A549 (cell line): ENCODE results near the gene TMED9. TPM values are rescaled to one million over a fixed set of nuclear protein-coding genes. Genes with fewer than 3 reads are reported as not detected.
A peak's percentile ranks its signal among the peaks of the same experiment; 100 is the strongest.

Experiments
- ATAC-seq, 2 experiments: fragments of 200-7000 bp in 1 of 2; fragments of >200 bp in 1 of 2; cut with Nextera tagmentation in 1 of 2; cut with Tn5 transposase in 1 of 2; 3 replicates each; pipeline versions ENCODE4 v1.8.0 to v1.9.1; 2018 to 2020; ENCODE audit warnings: mild to moderate bottlenecking in 1 of 2, moderate library complexity in 1 of 2
- CTCF ChIA-PET: fragments of 300-600 bp; sonication (Branson Sonifier 250); formaldehyde crosslinking; extraction: SDS; loops from one replicate; lab custom pipeline; 2021; ENCODE audit warnings: antibody characterized with exemption, inconsistent platforms; lab: Yijun Ruan, JAX
- POLR2A ChIA-PET: fragments of 350-600 bp; formaldehyde crosslinking; extraction: SDS; loops from one replicate; lab custom pipeline; 2021; ENCODE audit warnings: antibody characterized with exemption, inconsistent platforms; lab: Yijun Ruan, JAX
- DNase-seq, 2 experiments: peaks; one replicate each; pipeline versions ENCODE4 v3.0.0 to v3.0.0-alpha.2; 2011 to 2016; ENCODE audit warnings: low read depth in 1 of 2, low spot score in 1 of 2
- FAIRE-seq: peaks from 2 replicates; lab custom pipeline; 2011; peaks lifted over from hg19 to GRCh38; lab: Jason Lieb, UNC
- H3K27ac ChIP-seq, 2 experiments: fragments of >200 bp; sonication (Bioruptor Twin); formaldehyde crosslinking; 3 replicates each; pipeline ENCODE4 v1.5.1; 2016 to 2017
- H3K4me1 ChIP-seq: fragments of >200 bp; sonication (Bioruptor Twin); formaldehyde crosslinking; 3 replicates; pipeline ENCODE4 v1.6.1; 2016
- H3K4me2 ChIP-seq: fragments of >200 bp; sonication (Bioruptor Twin); formaldehyde crosslinking; 3 replicates; pipeline ENCODE4 v1.6.1; 2016
- H3K4me3 ChIP-seq: fragments of >200 bp; sonication (Bioruptor Twin); formaldehyde crosslinking; 3 replicates; pipeline ENCODE4 v1.5.1; 2016
- H3K9me3 ChIP-seq: fragments of >200 bp; sonication (Bioruptor Twin); formaldehyde crosslinking; 3 replicates; pipeline ENCODE4 v1.6.1; 2016
- CHD4 ChIP-seq: fragments of 200-600 bp; sonication (generic); IDR thresholded peaks from 2 replicates; pipeline ENCODE4 v1.6.1; 2016; ENCODE audit warnings: antibody characterized with exemption, mild to moderate bottlenecking, borderline replicate concordance
- CTCF ChIP-seq: fragments of >200 bp; sonication (Bioruptor Twin); formaldehyde crosslinking; IDR thresholded peaks from 3 replicates; pipeline ENCODE4 v1.5.1; 2016
- EHF ChIP-seq: fragments of 250-450 bp; sonication (Bioruptor Pico); IDR thresholded peaks from 2 replicates; pipeline ENCODE4 v1.5.0; 2020; ENCODE audit warnings: mild to moderate bottlenecking
- ELK1 ChIP-seq: fragments of 150-350 bp; IDR thresholded peaks from 2 replicates; pipeline ENCODE4 v1.6.1; 2014; ENCODE audit warnings: low read depth, mild to moderate bottlenecking, low read length
- EP300 ChIP-seq, 2 experiments: fragments of >200 bp; sonication (Bioruptor Twin); formaldehyde crosslinking; IDR thresholded peaks; 2 replicates in 1 of 2; 3 replicates in 1 of 2; pipeline ENCODE4 v1.6.1; 2016 to 2017
- FOSL2 ChIP-seq, 2 experiments: fragments of 450-650 bp in 1 of 2; fragments of >200 bp in 1 of 2; sonication (Bioruptor Twin) in 1 of 2; formaldehyde crosslinking; IDR thresholded peaks; 2 replicates each; pipeline versions ENCODE4 v1.5.0 to v1.6.1; 2016 to 2020; ENCODE audit warnings: mild to moderate bottlenecking in 1 of 2, moderate library complexity in 1 of 2
- HEYL ChIP-seq: fragments of 250-450 bp; sonication (Bioruptor Pico); IDR thresholded peaks from 2 replicates; pipeline ENCODE4 v1.8.0; 2021; ENCODE audit warnings: mild to moderate bottlenecking, moderate library complexity
- HOXB5 ChIP-seq: fragments of 250-450 bp; sonication (Bioruptor Pico); IDR thresholded peaks from 2 replicates; pipeline ENCODE4 v1.5.0; 2020; ENCODE audit warnings: mild to moderate bottlenecking, moderate library complexity
- JUNB ChIP-seq: fragments of >200 bp; sonication (Bioruptor Twin); formaldehyde crosslinking; IDR thresholded peaks from 2 replicates; pipeline ENCODE4 v1.6.1; 2016
- KDM1A ChIP-seq: fragments of 200-600 bp; sonication (generic); IDR thresholded peaks from 2 replicates; pipeline ENCODE4 v1.6.1; 2016; ENCODE audit warnings: low read depth, mild to moderate bottlenecking
- NPAS2 ChIP-seq: fragments of 250-450 bp; sonication (Bioruptor Pico); IDR thresholded peaks from 2 replicates; pipeline ENCODE4 v1.8.0; 2022; ENCODE audit warnings: mild to moderate bottlenecking, moderate library complexity, borderline replicate concordance
- NR3C1 ChIP-seq: fragments of >200 bp; sonication (Bioruptor Twin); formaldehyde crosslinking; IDR thresholded peaks from 3 replicates; pipeline ENCODE4 v1.6.1; 2017
- PHF8 ChIP-seq: fragments of 200-600 bp; sonication (generic); IDR thresholded peaks from 2 replicates; pipeline ENCODE4 v1.6.1; 2016; ENCODE audit warnings: low read depth, mild to moderate bottlenecking, antibody characterized with exemption, moderate library complexity, borderline replicate concordance
- RAD21 ChIP-seq, 2 experiments: fragments of >200 bp in 1 of 2; sonication (Bioruptor Twin) in 1 of 2; formaldehyde crosslinking in 1 of 2; IDR thresholded peaks in 1 of 2; conservative IDR thresholded peaks in 1 of 2; 2 replicates in 1 of 2; 3 replicates in 1 of 2; pipeline ENCODE4 v1.6.1; 2012 to 2018; ENCODE audit warnings: inconsistent platforms in 1 of 2
- REST ChIP-seq: fragments of 200-600 bp; sonication (generic); IDR thresholded peaks from 2 replicates; pipeline ENCODE4 v1.6.1; 2016; ENCODE audit warnings: antibody characterized with exemption, mild to moderate bottlenecking, moderate library complexity
- SMC3 ChIP-seq: fragments of >200 bp; sonication (Bioruptor Twin); formaldehyde crosslinking; IDR thresholded peaks from 3 replicates; pipeline ENCODE4 v1.6.1; 2018; ENCODE audit warnings: inconsistent platforms
- TFCP2L1 ChIP-seq: fragments of 250-450 bp; sonication (Bioruptor Pico); IDR thresholded peaks from 2 replicates; pipeline ENCODE4 v1.5.0; 2021; ENCODE audit warnings: mild to moderate bottlenecking
- ZC3H11A ChIP-seq: fragments of 450-650 bp; IDR thresholded peaks from 2 replicates; pipeline ENCODE4 v1.6.1; 2014; ENCODE audit warnings: antibody characterized with exemption, mild to moderate bottlenecking
- ZFP36 ChIP-seq: fragments of 450-650 bp; IDR thresholded peaks from 2 replicates; pipeline ENCODE4 v1.6.1; 2014; ENCODE audit warnings: borderline replicate concordance; ENCODE audit not compliant: partially characterized antibody
- ZNF302 ChIP-seq: fragments of 250-450 bp; sonication (Bioruptor Pico); IDR thresholded peaks from 2 replicates; pipeline ENCODE4 v1.9.0; 2021; ENCODE audit warnings: inconsistent platforms, mild to moderate bottlenecking, moderate library complexity
- WGBS: methylation state at CpG from one replicate; pipeline ENCODE4 v1.1.6; 2017; ENCODE audit errors: missing lambda C conversion rate; 5-methylcytosine and 5-hydroxymethylcytosine counted together
- polyA plus RNA-seq, 4 experiments: library from polyadenylated mRNA; depleted of rRNA in 3 of 4; stranded (reverse); fragments of >200 nt; fragmentation: RNase III in 1 of 4; extraction: RNeasy Plus Mini Kit Qiagen cat#74134 plus additional on column Dnase treatment in 1 of 4; gene quantifications; 2 replicates in 3 of 4; 3 replicates in 1 of 4; pipeline ENCODE4 v1.2.3, GENCODE V29; 2011 to 2017
- TF ChIP-seq, protein P1 (sequence below): IDR thresholded peaks from 2 replicates; pipeline ENCODE4 v1.6.1; 2012

TMED9 gene
- polyA plus RNA-seq, 2 of the 4 experiments (the other 2 are of a cell fraction) = 168 to 236 TPM

DNA sequence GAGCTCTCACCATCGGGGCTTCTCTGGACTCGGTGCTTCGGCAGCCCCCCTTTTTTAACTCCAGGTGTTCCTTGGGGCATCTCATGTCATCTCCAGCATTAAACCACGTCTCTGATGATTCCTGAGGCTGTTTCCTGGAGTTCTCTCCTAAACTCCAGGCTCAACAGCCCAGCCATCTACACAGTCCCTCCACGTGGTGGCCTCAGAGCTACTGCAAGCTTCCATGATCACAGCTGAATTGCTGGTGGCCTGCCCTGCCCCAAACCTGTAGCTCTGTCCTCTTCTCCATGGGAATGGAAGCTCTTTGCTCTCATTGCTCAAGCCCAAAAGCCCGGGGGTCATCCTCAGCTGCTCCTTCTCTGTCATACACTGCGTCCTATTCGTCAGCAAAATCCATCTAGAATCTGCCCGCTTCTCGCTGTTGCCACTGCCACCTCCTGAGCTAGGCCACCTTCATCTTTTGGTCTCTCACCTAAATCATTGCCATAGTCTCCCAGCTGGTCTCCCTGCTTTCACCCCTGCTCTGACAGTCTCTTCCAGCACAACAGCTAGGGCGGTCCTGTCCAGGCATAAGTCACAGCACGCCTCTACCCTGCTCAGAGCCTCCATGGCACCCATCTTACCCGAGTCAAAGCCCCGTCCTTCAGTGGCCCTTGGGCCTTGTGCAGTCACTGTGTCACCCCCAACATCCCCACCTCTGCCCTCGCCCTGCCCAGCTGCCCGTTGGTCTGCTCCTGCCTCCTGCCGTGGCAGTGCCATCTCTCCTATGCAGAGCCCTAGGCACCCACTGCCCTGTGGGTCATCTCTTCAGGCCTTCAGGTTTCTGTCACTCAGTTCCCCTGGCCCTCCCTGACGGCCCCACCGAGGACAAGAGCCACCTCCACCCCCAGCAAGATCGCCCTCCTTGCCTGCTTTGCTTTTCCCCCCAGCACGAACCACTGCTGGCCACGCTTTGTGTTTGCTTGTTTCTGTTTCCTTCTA is 14.4 kb downstream of the TMED9 start (continued):
- TF ChIP-seq ELK1 (no peak), ZFP36 (no peak), CHD4 (no peak), HOXB5 (CRISPR knock-in tag) (no peak), JUNB (no peak), FOSL2 (IDR thresholded peaks at IDR 0.05) (no peak), FOSL2 (CRISPR knock-in tag; IDR thresholded peaks at IDR 0.05) (no peak)

GRCh38 chr5:177607115-177607451 is 15.1 kb downstream of the TMED9 start:
- no peak for FAIRE-seq
- no peak for DNase-seq
- Histone ChIP-seq H3K9me3 (no peaks in the 10 kb centered on the region), H3K4me1 (peaks cover 12% of the 10 kb centered on the region; the same call in 1 of the 3 replicates), H3K27ac (no peak overlapping the region), H3K4me3 (no peak overlapping the region), H3K4me2 (no peak overlapping the region)
- ChIA-PET POLR2A (no interaction called here), CTCF (interaction anchor here (0.5 to 3.1 kb wide), 21 partner anchors 10 to 557 kb away, joined by 3 to 25 read pairs (median 4); partner anchors contain the start of gene TMED9)
- WGBS = 77% methylated on average over 11 of the region's 11 CpGs
- no peak for ATAC-seq
- no peak for TF ChIP-seq ZC3H11A
- TF ChIP-seq NR3C1 = no peak
- no peak for TF ChIP-seq CHD4
- TF ChIP-seq, protein P1, sequence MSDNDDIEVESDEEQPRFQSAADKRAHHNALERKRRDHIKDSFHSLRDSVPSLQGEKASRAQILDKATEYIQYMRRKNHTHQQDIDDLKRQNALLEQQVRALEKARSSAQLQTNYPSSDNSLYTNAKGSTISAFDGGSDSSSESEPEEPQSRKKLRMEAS = no peak
- no peak for TF ChIP-seq FOSL2 (IDR thresholded peaks at IDR 0.05)
- no peak for TF ChIP-seq FOSL2 (CRISPR knock-in tag; IDR thresholded peaks at IDR 0.05)
- TF ChIP-seq RAD21 (conservative IDR thresholded peaks at IDR 0.05 in 1 of 2, IDR thresholded peaks at IDR 0.05 in 1 of 2) = no peak
- no peak for TF ChIP-seq HEYL (CRISPR knock-in tag)

DNA sequence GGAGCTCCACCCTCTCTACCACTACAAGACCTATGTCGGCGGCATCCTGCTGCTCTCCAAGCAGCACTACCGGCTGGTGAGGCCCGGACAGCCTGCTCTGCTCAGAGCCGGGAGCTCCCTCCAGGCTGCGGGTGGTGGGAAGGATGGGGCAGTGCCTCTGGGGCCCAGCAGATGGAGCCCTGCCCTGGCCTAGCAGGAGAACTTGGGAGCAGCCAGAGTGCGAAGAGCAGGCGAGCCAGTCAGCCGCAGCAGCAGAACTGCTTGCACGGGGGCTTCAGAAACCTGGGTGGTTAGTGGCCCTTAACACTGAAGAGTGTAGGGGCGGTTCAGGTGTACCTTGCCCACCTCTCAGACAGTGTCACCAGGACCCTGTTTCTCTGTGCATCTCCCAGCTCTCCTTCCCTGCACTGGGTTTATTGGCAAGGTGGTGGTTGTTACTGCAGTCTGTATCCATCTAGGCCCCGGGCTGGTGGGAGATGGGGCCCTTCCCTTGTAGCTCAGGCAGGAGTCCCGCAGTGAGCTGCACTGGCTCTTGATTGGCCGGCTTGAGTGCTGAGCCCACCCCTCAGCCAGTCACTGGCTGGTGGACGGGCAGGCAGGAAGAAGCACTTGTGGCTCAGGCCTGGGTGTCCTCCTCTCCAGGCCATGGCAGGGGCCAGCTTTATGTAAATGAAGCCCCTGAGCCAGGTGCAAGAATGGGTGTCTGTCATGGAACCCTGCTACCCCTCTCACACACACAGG is 15.6 kb downstream of the TMED9 start:
- H3K4me3 ChIP-seq = no peak overlapping the region
- H3K27ac ChIP-seq = no peak overlapping the region
- WGBS = 23% methylated on average over 13 of the region's 15 CpGs
- DNase-seq (peak; percentile 78 to 90), FAIRE-seq (no peak), ATAC-seq (peak; percentile 86 to 95)
- POLR2A ChIA-PET = no interaction called here
- no peaks in the 10 kb centered on the region for H3K9me3 ChIP-seq
- CTCF ChIA-PET = interaction anchor here (0.5 to 3.1 kb wide), 25 partner anchors 10 to 556 kb away, joined by 3 to 25 read pairs (median 4); partner anchors contain the start of gene TMED9
- H3K4me2 ChIP-seq = no peak overlapping the region
- peaks cover 12% of the 10 kb centered on the region; the same call in 1 of the 3 replicates for H3K4me1 ChIP-seq
- TF ChIP-seq TFCP2L1 (CRISPR knock-in tag) (no peak), ZNF302 (CRISPR knock-in tag) (no peak), RAD21 (conservative IDR thresholded peaks at IDR 0.05 in 1 of 2, IDR thresholded peaks at IDR 0.05 in 1 of 2) (peak; percentile 71 to 75), EHF (CRISPR knock-in tag) (no peak), EP300 (IDR thresholded peaks at IDR 0.05) (no peak), SMC3 (peak; percentile 75), REST (no peak), PHF8 (no peak), JUNB (no peak), KDM1A (no peak), NPAS2 (CRISPR knock-in tag) (no peak), ZC3H11A (no peak), CTCF (peak; percentile 75)
- TF ChIP-seq, protein P1 = 0 out of 2 replicates have a peak, but pooled peaks have one; percentile 31
